Measurements from ENCODE around the gene SOHLH2.

Gene SOHLH2

DNA sequence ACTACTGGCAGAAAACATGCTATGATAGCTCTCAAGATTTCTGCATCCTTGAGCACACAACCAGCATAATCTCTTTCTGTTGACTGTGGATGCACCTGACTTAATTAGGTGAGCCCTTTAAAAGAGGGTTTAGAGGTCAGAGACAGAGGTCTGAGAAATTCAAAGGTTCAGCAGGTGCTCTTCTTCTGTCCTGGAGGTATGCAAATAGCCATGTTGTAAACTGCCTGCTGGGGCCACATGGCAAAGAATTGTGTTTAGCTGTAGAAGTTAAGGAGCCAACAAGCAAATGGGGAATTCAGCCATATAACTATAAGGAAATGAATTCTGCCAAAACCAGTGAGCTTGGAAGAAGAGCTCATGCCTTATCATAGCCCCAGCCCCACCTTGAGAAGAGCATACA is 71.6 kb downstream of the SOHLH2 start:
- H3K36me3 ChIP-seq (ENCODE audit: control insufficient read depth, insufficient read depth, low read length), result no peaks in the 10 kb centered on the region
- H3K27me3 ChIP-seq (ENCODE audit: control insufficient read depth, insufficient read depth, low read length), result no peaks in the 10 kb centered on the region
- no peak overlapping the region for H3K4me2 ChIP-seq (ENCODE audit: low read length)

DNA sequence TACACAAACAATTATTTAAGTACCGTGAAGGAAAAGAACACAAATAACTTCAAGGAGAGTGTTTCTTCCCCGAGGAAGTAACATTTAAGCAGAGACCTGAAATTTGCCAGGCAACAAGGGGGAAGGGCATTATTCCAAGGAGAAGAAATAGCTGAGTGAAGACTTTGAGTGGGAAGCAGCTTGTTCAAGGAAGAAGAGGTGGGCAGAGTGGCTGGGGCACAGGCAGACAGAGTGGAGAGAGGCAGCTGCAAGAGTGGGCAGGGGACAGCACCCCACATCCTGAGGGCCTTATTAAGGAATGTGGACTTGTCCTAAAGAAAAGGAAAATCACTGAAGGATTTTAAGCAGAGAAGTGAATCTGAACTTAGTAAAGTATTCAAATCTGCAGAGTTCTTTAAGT is 78.5 kb downstream of the SOHLH2 start:
- Histone ChIP-seq H3K27me3 (ENCODE audit: control insufficient read depth, insufficient read depth, low read length) (no peaks in the 10 kb centered on the region), H3K36me3 (ENCODE audit: control insufficient read depth, insufficient read depth, low read length) (no peaks in the 10 kb centered on the region), H3K9me3 (ENCODE audit: control insufficient read depth, low read length) (no peaks in the 10 kb centered on the region), H3K27ac (no peak overlapping the region), H2AFZ (no peak overlapping the region), H3K4me1 (no peaks in the 10 kb centered on the region), H3K9ac (no peak overlapping the region), H3K4me2 (ENCODE audit: low read length) (no peak overlapping the region), H3K79me2 (no peaks in the 10 kb centered on the region), H3K4me3 (ENCODE audit: low read depth, low read length) (no peak overlapping the region)
- TF ChIP-seq, protein P1, sequence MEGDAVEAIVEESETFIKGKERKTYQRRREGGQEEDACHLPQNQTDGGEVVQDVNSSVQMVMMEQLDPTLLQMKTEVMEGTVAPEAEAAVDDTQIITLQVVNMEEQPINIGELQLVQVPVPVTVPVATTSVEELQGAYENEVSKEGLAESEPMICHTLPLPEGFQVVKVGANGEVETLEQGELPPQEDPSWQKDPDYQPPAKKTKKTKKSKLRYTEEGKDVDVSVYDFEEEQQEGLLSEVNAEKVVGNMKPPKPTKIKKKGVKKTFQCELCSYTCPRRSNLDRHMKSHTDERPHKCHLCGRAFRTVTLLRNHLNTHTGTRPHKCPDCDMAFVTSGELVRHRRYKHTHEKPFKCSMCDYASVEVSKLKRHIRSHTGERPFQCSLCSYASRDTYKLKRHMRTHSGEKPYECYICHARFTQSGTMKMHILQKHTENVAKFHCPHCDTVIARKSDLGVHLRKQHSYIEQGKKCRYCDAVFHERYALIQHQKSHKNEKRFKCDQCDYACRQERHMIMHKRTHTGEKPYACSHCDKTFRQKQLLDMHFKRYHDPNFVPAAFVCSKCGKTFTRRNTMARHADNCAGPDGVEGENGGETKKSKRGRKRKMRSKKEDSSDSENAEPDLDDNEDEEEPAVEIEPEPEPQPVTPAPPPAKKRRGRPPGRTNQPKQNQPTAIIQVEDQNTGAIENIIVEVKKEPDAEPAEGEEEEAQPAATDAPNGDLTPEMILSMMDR (IDR thresholded peaks at IDR 0.05), result no peak

More for the DNA sequence above, 71.6 kb downstream of the SOHLH2 start:
- TF ChIP-seq, protein P1 (IDR thresholded peaks at IDR 0.05), result no peak
- Histone ChIP-seq H2AFZ (no peak overlapping the region), H3K9ac (no peak overlapping the region), H3K4me1 (no peaks in the 10 kb centered on the region), H3K4me3 (ENCODE audit: low read depth, low read length) (no peak overlapping the region), H3K79me2 (no peaks in the 10 kb centered on the region), H3K9me3 (ENCODE audit: control insufficient read depth, low read length) (no peaks in the 10 kb centered on the region), H3K27ac (no peak overlapping the region)

DNA sequence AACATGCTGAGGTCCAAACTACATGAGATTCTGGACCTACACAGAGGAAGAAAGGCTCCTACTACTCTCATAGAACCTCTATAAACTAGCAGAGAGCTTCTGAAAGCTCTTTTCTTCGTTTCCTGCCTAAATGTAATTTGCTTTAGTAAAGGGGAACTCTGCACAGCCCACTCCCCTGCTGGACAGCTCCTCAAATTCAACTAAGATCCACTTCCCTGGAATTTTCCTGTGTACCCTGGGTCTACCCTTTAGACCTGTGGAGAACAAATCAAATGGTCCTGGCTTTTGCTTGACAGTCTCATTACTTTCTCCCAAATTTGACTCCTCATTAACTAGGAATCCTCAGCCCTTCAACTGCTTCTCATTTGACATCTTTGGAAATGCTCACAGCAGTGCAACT is 79.7 kb downstream of the SOHLH2 start:
- Histone ChIP-seq H2AFZ (no peak overlapping the region), H3K27me3 (ENCODE audit: control insufficient read depth, insufficient read depth, low read length) (no peaks in the 10 kb centered on the region), H3K79me2 (no peaks in the 10 kb centered on the region), H3K27ac (no peak overlapping the region), H3K4me3 (ENCODE audit: low read depth, low read length) (no peak overlapping the region), H3K9ac (no peak overlapping the region), H3K4me1 (no peaks in the 10 kb centered on the region), H3K9me3 (ENCODE audit: control insufficient read depth, low read length) (no peaks in the 10 kb centered on the region), H3K4me2 (ENCODE audit: low read length) (no peak overlapping the region), H3K36me3 (ENCODE audit: control insufficient read depth, insufficient read depth, low read length) (no peaks in the 10 kb centered on the region)
- TF ChIP-seq, protein P1 (IDR thresholded peaks at IDR 0.05), result no peak

DNA sequence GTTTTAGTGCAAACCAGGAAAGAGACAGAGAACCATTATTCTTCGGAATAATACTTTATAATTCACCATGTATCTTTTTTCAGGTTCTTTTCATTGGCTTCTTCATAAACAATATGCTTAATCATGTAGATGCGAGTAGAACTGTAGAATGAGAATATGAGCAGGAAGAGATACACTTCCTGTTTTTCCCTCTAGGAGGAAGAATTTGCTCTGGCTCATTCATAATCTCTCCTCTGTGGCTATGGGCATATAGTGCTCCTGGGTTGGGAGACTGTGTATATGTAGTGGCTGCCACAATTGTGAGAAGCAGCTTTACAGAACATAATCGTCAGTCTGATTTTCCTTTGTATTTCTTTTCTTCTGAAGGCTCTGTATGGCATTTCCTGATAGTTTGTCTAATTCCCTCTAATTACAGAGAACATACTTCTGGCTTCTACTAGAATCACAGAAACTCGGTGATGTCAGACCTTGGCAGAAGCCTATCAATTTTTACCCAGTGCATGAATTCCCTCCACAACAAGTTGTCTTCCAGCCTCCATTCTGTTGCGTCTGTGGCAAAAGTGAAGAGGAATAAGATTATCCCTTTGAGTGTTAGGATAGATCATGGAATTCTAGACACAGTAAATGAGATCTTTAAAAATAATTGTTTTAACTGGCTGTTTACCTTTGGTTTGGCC is 80.3 kb downstream of the SOHLH2 start:
- Histone ChIP-seq H3K9ac (no peak overlapping the region), H3K4me2 (ENCODE audit: low read length) (no peak overlapping the region), H3K27ac (no peak overlapping the region), H3K9me3 (ENCODE audit: control insufficient read depth, low read length) (no peaks in the 10 kb centered on the region), H3K4me1 (no peaks in the 10 kb centered on the region), H3K79me2 (no peaks in the 10 kb centered on the region), H3K27me3 (ENCODE audit: control insufficient read depth, insufficient read depth, low read length) (no peaks in the 10 kb centered on the region), H2AFZ (no peak overlapping the region), H3K36me3 (ENCODE audit: control insufficient read depth, insufficient read depth, low read length) (no peaks in the 10 kb centered on the region), H3K4me3 (ENCODE audit: low read depth, low read length) (no peak overlapping the region)
- TF ChIP-seq, protein P1 (IDR thresholded peaks at IDR 0.05), result no peak

GRCh38 chr13:36132376-36132775 is 82.0 kb downstream of the SOHLH2 start:
- Histone ChIP-seq H2AFZ (no peak overlapping the region), H3K27ac (no peak overlapping the region), H3K27me3 (ENCODE audit: control insufficient read depth, insufficient read depth, low read length) (no peaks in the 10 kb centered on the region), H3K9ac (no peak overlapping the region), H3K4me2 (ENCODE audit: low read length) (no peak overlapping the region), H3K9me3 (ENCODE audit: control insufficient read depth, low read length) (no peaks in the 10 kb centered on the region), H3K4me3 (ENCODE audit: low read depth, low read length) (no peak overlapping the region), H3K79me2 (no peaks in the 10 kb centered on the region), H3K4me1 (no peaks in the 10 kb centered on the region), H3K36me3 (ENCODE audit: control insufficient read depth, insufficient read depth, low read length) (no peaks in the 10 kb centered on the region)
- TF ChIP-seq, protein P1 (IDR thresholded peaks at IDR 0.05), result no peak
